ENCODE results near the gene CPA1. TPM values are rescaled to one million over a fixed set of nuclear protein-coding genes. Genes with fewer than 3 reads are reported as not detected.

CPA1 gene
- total RNA-seq, 2 experiments from 2014 or later, result not detected

GRCh38 chr7:130418306-130418705 lies 38.0 kb downstream of the CPA1 start:
- H3K4me3 Mint-ChIP-seq, result no peak overlapping the region
- POLR2A ChIA-PET, result no interaction called here
- H3K36me3 Mint-ChIP-seq (ENCODE audit: low read depth), result peaks cover 8% of the 10 kb centered on the region
- DNase-seq, result no peak
- no peaks in the 10 kb centered on the region for H3K27me3 Mint-ChIP-seq
- H3K4me1 Mint-ChIP-seq, result peaks cover 75% of the 10 kb centered on the region
- no peak overlapping the region for H3K27ac Mint-ChIP-seq
- CTCF ChIA-PET, result interaction anchor here (0.7 kb wide), 1 partner anchor 13 kb away, joined by 3 read pairs; no protein-coding TSS in a partner anchor
- H3K9me3 Mint-ChIP-seq, result no peaks in the 10 kb centered on the region

GRCh38 chr7:130419658-130420057 lies 39.4 kb downstream of the CPA1 start:
- peaks cover 9% of the 10 kb centered on the region for H3K36me3 Mint-ChIP-seq (ENCODE audit: low read depth)
- DNase-seq, result no peak
- CTCF ChIA-PET, result interaction anchor here (1.0 kb wide), 1 partner anchor 220 kb away, joined by 3 read pairs; no protein-coding TSS in a partner anchor
- POLR2A ChIA-PET, result no interaction called here
- H3K9me3 Mint-ChIP-seq, result no peaks in the 10 kb centered on the region
- peaks cover 66% of the 10 kb centered on the region for H3K4me1 Mint-ChIP-seq
- H3K27ac Mint-ChIP-seq, result peak overlapping the region; percentile 42
- no peak overlapping the region for H3K4me3 Mint-ChIP-seq
- no peaks in the 10 kb centered on the region for H3K27me3 Mint-ChIP-seq

GRCh38 chr7:130420943-130421578 lies 40.8 kb downstream of the CPA1 start:
- Mint-ChIP-seq H3K27ac (no peak overlapping the region), H3K27me3 (no peaks in the 10 kb centered on the region), H3K9me3 (no peaks in the 10 kb centered on the region), H3K4me1 (peaks cover 65% of the 10 kb centered on the region), H3K36me3 (ENCODE audit: low read depth) (peaks cover 15% of the 10 kb centered on the region), H3K4me3 (no peak overlapping the region)
- ChIA-PET CTCF (interaction anchor here (1.1 kb wide), 1 partner anchor 10 kb away, joined by 3 read pairs; no protein-coding TSS in a partner anchor), POLR2A (no interaction called here)
- DNase-seq, result no peak

- POLR2A ChIA-PET, result no interaction called here
- CTCF ChIA-PET, result interaction anchor here (1.1 kb wide), 1 partner anchor 9 kb away, joined by 3 read pairs; no protein-coding TSS in a partner anchor
- no peak for DNase-seq
Measured at GRCh38 chr7:130421684-130422083, 41.4 kb downstream of the CPA1 start.

DNA sequence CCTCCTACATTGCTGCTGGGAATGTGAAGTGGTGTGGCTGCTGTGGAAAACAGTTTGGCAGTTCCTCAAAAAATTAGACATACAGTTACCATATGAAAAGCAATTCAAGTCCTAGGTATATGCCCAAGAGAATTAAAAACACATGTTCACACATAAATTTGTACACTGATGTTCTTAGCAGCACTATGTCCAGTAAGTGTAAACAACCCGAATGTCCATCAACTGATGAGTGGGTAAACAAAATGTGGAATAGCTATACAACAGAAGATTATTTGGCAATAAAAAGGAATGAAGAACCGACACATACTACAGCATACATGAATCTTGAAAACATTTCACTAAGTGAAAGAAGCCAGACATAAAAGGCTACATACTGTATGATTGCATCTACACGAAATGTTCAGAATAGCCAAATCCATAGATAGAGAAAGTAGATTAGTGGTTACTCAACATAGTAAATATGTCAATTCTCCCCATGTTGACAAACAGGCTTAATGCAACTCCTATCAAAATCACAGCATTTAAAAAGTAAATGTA lies 43.3 kb downstream of the CPA1 start:
- H3K4me3 Mint-ChIP-seq, result no peak overlapping the region
- H3K27ac Mint-ChIP-seq, result no peak overlapping the region
- DNase-seq, result no peak
- H3K36me3 Mint-ChIP-seq (ENCODE audit: low read depth), result peaks cover 20% of the 10 kb centered on the region
- POLR2A ChIA-PET, result no interaction called here
- no peaks in the 10 kb centered on the region for H3K27me3 Mint-ChIP-seq
- no peaks in the 10 kb centered on the region for H3K9me3 Mint-ChIP-seq
- CTCF ChIA-PET, result no interaction called here
- H3K4me1 Mint-ChIP-seq, result peaks cover 53% of the 10 kb centered on the region

More at GRCh38 chr7:130421684-130422083, 41.4 kb downstream of the CPA1 start:
- Mint-ChIP-seq H3K9me3 (no peaks in the 10 kb centered on the region), H3K27me3 (no peaks in the 10 kb centered on the region), H3K4me3 (no peak overlapping the region), H3K36me3 (ENCODE audit: low read depth) (peaks cover 17% of the 10 kb centered on the region), H3K4me1 (peaks cover 64% of the 10 kb centered on the region), H3K27ac (peak overlapping the region; percentile 72)

DNA sequence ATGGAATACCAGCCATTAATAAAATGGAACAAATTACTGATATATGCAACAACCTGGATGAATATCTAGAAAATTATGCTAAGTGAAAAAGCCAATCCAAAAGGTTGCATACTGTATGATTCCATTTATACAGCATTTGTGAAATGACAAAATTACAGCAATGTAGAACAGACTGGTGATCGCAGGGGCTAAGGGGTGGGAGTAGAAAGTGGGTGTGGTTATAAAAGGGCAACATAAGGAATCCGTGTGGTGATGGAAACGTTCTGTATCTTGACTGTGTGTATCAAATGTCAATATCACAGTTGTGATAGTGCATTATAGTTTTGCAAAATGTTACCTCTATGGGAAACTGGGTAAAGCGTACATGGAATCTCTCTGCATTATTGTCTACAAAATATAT lies 45.5 kb downstream of the CPA1 start:
- H3K4me3 Mint-ChIP-seq, result no peak overlapping the region
- H3K9me3 Mint-ChIP-seq, result no peaks in the 10 kb centered on the region
- no peak for DNase-seq
- POLR2A ChIA-PET, result no interaction called here
- H3K4me1 Mint-ChIP-seq, result peaks cover 44% of the 10 kb centered on the region
- H3K27me3 Mint-ChIP-seq, result no peaks in the 10 kb centered on the region
- H3K27ac Mint-ChIP-seq, result no peak overlapping the region
- peaks cover 14% of the 10 kb centered on the region for H3K36me3 Mint-ChIP-seq (ENCODE audit: low read depth)
- CTCF ChIA-PET, result no interaction called here

- Mint-ChIP-seq H3K36me3 (ENCODE audit: low read depth) (peaks cover 14% of the 10 kb centered on the region), H3K4me1 (peaks cover 39% of the 10 kb centered on the region), H3K4me3 (no peak overlapping the region), H3K27me3 (no peaks in the 10 kb centered on the region), H3K27ac (no peak overlapping the region), H3K9me3 (no peaks in the 10 kb centered on the region)
- DNase-seq, result no peak
- CTCF ChIA-PET, result interaction anchor here (0.6 kb wide), 2 partner anchors 11 to 1290 kb away, joined by 3 read pairs; no protein-coding TSS in a partner anchor
- POLR2A ChIA-PET, result no interaction called here
Measured at GRCh38 chr7:130426564-130426963, 46.3 kb downstream of the CPA1 start.

DNA sequence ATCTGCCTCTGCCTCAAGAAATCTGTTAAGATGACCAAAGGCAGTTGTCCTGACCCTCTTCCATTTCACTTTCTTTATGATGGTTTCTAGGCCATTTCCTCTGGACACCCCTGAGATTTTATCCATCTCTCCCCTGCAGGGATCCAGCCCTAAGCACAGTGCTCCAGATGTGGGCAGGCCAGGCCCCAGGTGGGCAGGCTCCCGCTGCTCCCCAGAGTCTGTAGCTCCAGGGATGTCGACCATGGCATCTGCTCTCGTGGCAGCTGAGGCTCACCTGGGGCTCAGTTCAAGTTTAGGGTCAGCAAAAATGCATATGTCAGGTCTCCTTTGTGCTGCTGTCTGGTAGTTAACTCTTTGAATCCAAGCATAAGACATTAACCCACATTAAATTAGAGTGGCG lies 48.7 kb downstream of the CPA1 start:
- no peak for DNase-seq
- H3K27me3 Mint-ChIP-seq, result no peaks in the 10 kb centered on the region
- no peaks in the 10 kb centered on the region for H3K9me3 Mint-ChIP-seq
- peaks cover 28% of the 10 kb centered on the region for H3K4me1 Mint-ChIP-seq
- no peak overlapping the region for H3K4me3 Mint-ChIP-seq
- H3K27ac Mint-ChIP-seq, result no peak overlapping the region
- ChIA-PET POLR2A (interaction anchor here (0.6 kb wide), 1 partner anchor 27 kb away, joined by 3 read pairs; no protein-coding TSS in a partner anchor), CTCF (no interaction called here)
- H3K36me3 Mint-ChIP-seq (ENCODE audit: low read depth), result peaks cover 14% of the 10 kb centered on the region

DNA sequence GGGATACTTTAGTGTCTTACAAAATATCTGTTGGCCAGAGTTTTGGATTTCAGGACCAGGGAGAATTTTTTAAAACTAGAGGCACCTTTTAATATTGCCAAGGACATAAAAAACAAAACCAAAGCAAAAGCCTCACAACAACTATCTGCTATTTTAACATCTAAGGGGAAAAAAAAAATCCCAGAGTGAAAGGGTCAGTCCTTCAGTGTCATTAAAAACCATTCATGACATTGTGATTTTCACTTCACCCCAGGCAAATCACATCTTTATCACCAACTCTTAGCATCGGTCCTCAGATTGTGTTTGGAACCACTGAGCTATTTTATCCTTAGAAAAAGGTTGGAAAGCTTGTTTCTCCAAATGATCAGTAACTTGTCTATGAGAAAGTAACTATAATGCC lies 49.8 kb downstream of the CPA1 start:
- H3K36me3 Mint-ChIP-seq (ENCODE audit: low read depth), result peaks cover 14% of the 10 kb centered on the region
- H3K9me3 Mint-ChIP-seq, result no peaks in the 10 kb centered on the region
- no peaks in the 10 kb centered on the region for H3K27me3 Mint-ChIP-seq
- no peak overlapping the region for H3K4me3 Mint-ChIP-seq
- ChIA-PET CTCF (interaction anchor here (0.6 to 1.7 kb wide), 3 partner anchors 8 to 233 kb away, joined by 3 read pairs; no protein-coding TSS in a partner anchor), POLR2A (no interaction called here)
- peaks cover 23% of the 10 kb centered on the region for H3K4me1 Mint-ChIP-seq
- no peak overlapping the region for H3K27ac Mint-ChIP-seq
- DNase-seq, result no peak

DNA sequence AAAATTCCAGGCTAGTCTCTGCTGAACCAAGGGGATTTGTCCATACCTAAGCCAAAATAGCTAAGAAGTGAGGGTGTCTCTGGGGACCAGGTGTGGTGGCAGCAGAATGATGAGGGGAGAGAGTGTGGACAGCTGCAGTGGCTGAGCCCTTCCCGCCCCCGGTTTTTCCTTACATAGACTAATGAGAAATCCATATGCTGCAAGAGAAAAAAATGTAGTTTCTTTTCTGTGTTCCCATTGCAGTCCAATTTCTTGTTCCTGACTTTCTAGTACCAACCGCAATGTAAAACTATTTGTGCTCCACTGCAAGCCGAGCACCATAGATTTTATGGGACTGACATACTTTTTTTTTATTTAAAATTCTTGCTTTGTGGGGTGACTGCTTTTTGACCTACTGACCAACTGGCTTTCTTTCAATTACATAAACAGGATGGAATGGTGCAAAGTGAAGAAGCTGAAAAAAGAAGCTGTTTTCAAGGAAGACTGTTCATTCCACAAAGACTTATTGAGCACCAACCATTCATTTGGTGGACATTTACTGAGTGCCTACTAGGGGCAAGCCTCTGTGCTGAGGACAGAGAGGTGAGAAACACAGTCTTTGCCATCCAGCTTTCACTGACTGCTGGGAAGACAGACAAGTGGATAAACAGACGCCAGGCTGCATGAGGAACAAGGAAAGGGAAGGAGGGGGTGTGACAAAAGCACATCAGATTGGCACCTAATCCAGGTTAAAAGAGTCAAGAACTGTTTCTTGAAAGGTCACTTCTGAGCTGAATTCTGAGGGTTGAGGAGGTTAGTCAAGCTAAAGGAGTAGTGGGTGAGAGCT lies 50.8 kb downstream of the CPA1 start:
- peaks cover 16% of the 10 kb centered on the region for H3K4me1 Mint-ChIP-seq
- CTCF ChIA-PET, result interaction anchor here (0.6 to 1.7 kb wide), 3 partner anchors 9 to 232 kb away, joined by 3 read pairs; no protein-coding TSS in a partner anchor
- POLR2A ChIA-PET, result no interaction called here

GRCh38 chr7:130432886-130433285 lies 52.6 kb downstream of the CPA1 start:
- H3K4me3 Mint-ChIP-seq, result no peak overlapping the region
- peaks cover 17% of the 10 kb centered on the region for H3K36me3 Mint-ChIP-seq (ENCODE audit: low read depth)
- DNase-seq, result no peak
- H3K9me3 Mint-ChIP-seq, result no peaks in the 10 kb centered on the region
- ChIA-PET POLR2A (no interaction called here), CTCF (interaction anchor here (1.8 kb wide), 1 partner anchor 20 kb away, joined by 4 read pairs; no protein-coding TSS in a partner anchor)
- H3K27ac Mint-ChIP-seq, result no peak overlapping the region
- H3K27me3 Mint-ChIP-seq, result no peaks in the 10 kb centered on the region
- peaks cover 16% of the 10 kb centered on the region for H3K4me1 Mint-ChIP-seq

More for the DNA sequence above, 50.8 kb downstream of the CPA1 start:
- Mint-ChIP-seq H3K4me3 (no peak overlapping the region), H3K27ac (no peak overlapping the region), H3K27me3 (no peaks in the 10 kb centered on the region), H3K9me3 (no peaks in the 10 kb centered on the region), H3K36me3 (ENCODE audit: low read depth) (peaks cover 12% of the 10 kb centered on the region)
- no peak for DNase-seq

- DNase-seq, result no peak
- Mint-ChIP-seq H3K27ac (no peak overlapping the region), H3K9me3 (no peaks in the 10 kb centered on the region), H3K36me3 (ENCODE audit: low read depth) (peaks cover 19% of the 10 kb centered on the region), H3K27me3 (no peaks in the 10 kb centered on the region), H3K4me3 (no peak overlapping the region), H3K4me1 (peaks cover 19% of the 10 kb centered on the region)
- CTCF ChIA-PET, result interaction anchor here (1.8 kb wide), 1 partner anchor 20 kb away, joined by 4 read pairs; no protein-coding TSS in a partner anchor
- POLR2A ChIA-PET, result no interaction called here
Measured at GRCh38 chr7:130433301-130433700, 53.0 kb downstream of the CPA1 start.
